ENCODE results near the gene MS4A4E.

- TF ChIP-seq CTCF (IDR thresholded peaks at IDR 0.05) (no peak), POLR2A (IDR thresholded peaks at IDR 0.05) (no peak)
Observed at GRCh38 chr11:60208146-60208895, 34.6 kb downstream of the MS4A4E start.

Data from upper lobe of left lung (tissue), 4 donors.